SHP77 treated with DMSO at 0.1 percent for 48 hours (cell line): ENCODE data around the gene MED9.
A peak's percentile ranks its signal among the peaks of the same experiment; 100 is the strongest.

Experiments
- DNase-seq: peaks from one replicate; lab custom pipeline; 2025; lab: John Stamatoyannopoulos, UW

MED9 gene

GRCh38 chr17:17516941-17517720, 40.3 kb downstream of the MED9 start:
- peak; percentile 70 for DNase-seq

DNA sequence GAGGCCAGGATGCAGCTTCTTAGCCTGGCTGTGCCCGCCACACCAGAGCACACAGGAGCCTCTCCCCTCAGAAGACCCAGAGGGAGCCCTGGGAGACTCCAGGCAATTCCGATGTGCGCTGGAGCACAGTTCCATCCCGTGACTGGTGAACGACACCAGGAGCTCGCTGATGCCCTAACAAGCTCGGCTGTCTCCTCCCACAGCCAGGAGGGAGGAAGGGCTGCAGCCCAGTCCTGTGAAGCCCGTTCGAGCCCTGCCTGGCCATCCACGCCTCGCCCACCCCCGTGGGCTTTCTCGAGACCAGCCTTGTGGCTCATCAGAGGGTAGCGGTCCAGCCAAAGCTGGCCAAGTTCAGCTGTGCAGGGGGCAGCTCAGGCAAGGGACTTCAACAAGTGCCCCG, 41.2 kb downstream of the MED9 start:
- DNase-seq, result no peak

DNA sequence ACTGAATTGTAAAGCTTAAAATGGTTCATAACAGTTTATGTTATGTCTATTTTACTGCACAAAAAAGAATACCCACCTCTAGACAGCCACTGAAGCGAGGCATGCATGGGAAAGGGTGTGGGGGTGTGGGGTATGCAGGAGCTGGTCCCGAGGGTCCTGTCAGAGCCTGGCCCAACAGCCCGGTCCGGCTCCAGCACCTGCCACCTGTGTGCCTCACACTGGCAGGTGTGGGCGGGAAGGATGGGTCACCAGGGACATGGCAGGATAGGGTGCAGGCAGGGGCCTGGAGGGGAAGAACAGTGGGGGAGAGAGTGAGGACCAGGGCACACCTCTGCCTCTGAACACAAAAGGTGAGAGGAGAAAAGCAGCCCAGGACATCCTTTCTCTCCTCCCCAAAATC, 42.2 kb downstream of the MED9 start:
- DNase-seq, result no peak

GRCh38 chr17:17519886-17520285, 43.1 kb downstream of the MED9 start:
- DNase-seq, result no peak

DNA sequence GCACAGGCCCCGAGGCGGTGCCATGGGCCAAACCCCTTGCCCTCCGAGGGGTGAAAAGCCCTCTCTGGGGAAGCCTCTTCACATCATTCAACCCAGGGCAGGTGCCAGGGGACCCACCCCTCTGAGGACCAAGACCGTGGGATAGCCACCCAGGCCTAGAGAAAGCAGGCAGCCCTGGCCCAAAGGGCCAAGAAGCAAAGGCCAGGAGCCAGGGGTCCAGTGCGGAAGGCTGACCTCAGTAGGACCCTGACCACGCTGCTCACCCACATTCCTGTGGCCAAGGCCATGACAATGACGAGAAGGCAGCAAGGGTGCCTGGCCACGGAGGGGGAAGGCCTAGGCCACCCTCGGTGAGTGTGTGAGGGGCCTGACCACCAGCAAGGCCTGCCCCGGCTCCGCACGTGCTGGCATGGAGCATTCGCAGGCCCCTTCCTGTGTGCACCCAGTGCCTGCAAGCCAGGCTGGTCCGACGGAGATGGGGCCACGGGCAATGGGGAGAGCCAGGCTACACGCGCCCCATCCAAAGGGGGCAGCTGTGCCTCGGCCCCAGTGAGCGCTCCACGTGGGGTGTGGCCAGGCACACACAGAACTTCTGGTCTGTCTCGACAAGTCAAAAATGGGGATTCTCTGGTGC, 43.9 kb downstream of the MED9 start:
- DNase-seq, result no peak

DNA sequence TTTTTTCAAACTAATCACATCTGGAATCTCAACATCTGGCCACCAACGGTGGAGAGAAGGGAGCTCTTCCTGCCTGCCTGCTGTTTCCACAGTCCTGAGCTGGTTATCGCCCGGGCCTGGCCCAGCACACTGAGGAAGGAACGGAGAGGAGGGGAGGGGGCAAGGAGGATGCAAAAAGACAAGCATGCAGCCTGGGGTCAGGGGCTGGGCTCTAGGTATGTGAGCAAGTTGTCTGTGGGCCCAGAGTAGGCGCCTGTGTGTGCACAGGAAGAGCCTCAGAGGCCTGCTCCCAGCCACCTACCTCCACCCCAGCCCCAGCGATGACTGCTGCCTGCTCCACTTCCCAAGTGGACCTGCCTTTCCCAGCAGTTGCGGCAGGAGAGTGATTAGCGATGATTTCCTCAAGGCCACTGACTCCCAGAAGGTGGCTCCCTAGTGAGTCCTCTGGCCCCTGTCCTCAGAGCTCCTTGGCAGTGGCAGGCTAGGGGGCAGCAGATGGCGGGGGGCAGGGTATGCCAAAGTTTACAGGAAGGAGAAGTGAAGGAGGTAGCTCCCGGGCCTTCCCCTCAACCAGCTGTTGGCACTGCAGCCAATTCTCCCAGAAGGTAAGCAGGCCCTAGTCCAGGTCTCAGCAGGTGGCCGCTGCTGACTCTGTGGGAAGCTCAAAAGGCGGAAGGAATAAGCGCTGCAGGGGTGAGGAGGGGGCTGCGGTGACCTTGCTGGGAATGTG, 46.4 kb downstream of the MED9 start:
- DNase-seq, result peak; percentile 87

GRCh38 chr17:17523731-17524490, 47.1 kb downstream of the MED9 start:
- DNase-seq, result no peak

DNA sequence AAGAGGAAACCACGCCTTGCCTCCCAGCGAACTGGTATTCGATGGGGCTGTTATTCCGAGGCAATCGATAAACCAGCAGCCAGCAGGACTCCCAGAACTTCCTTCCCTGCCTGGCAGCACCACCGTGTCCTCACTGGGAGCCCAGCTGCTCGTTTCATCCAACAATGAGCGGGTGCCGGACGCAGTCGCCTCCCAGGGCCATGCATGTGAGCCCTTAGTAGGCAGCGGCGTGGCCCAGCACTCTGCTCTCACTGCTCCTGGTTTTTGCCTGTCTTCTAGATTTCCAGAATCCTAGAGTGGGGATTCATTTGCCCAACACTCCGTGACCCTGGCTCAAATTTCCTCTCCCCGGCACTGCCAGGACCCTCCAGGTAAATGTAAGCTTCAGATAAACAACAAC, 48.5 kb downstream of the MED9 start:
- DNase-seq, result no peak

GRCh38 chr17:17525956-17526355, 49.2 kb downstream of the MED9 start:
- no peak for DNase-seq

DNA sequence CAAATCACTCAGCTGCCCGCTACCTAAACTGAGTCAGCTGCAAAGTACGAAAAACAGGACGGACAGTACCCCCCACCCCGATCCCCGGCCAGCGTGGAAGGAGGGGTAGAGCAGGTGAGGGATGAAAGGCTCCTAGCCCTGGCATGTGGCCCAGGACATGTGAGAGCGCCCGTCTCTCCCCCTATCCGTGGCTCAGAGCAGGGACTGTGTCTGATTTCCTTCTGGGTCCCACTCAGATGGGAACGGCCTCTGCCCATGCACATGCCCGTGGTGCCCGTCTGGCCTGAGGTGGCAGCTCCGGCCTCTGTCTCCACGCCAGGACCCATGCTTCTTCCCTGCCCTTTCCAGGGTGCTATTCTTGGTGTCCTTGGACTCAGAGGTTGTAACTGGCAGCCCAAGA, 49.6 kb downstream of the MED9 start:
- DNase-seq, result peak; percentile 87

GRCh38 chr17:17527534-17527933, 50.7 kb downstream of the MED9 start:
- no peak for DNase-seq

GRCh38 chr17:17527956-17528500, 51.2 kb downstream of the MED9 start:
- DNase-seq, result no peak

GRCh38 chr17:17528696-17529652, 52.2 kb downstream of the MED9 start:
- DNase-seq, result no peak

DNA sequence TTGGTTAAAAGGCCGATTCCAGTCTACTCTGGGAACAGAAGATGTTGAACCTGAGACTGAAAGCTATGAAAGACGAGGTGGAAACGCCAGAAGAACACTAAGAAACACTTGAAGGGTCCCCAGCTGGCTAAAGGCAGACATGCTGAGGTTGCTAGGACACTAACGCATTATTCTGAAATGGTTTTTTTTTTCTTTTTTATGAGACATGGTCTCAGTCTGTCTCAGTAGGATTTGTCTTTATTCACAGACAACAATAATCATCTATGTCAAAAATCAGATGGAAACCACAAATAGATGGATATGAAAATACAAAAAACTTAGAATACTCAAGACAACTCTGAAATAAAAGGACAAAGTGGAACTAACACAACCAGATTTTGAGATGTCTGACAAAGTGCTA, 54.4 kb downstream of the MED9 start:
- DNase-seq, result no peak

DNA sequence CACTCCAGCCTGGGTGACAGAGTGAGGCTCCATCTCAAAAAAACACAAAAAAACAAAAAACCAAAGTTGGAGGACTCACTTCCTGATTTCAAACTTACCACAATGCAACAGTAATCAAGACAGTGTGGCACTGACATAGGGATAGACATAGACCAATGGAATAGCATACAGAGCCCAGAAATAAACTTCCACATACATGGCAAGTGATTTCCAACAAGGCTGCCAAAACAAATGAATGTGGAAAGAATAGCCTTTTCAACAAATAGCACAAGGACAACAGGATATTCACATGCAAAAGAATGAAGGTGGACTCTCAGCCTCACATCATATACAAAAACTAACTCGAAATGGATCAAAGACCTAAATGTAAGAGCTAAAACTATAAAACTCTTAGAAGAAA, 56.2 kb downstream of the MED9 start:
- no peak for DNase-seq

- DNase-seq, result peak; percentile 99
These were observed 57.2 kb downstream of the MED9 start for GRCh38 chr17:17533901-17534441.

- peak; percentile 89 for DNase-seq
These were observed 59.2 kb downstream of the MED9 start for GRCh38 chr17:17535957-17536356.

DNA sequence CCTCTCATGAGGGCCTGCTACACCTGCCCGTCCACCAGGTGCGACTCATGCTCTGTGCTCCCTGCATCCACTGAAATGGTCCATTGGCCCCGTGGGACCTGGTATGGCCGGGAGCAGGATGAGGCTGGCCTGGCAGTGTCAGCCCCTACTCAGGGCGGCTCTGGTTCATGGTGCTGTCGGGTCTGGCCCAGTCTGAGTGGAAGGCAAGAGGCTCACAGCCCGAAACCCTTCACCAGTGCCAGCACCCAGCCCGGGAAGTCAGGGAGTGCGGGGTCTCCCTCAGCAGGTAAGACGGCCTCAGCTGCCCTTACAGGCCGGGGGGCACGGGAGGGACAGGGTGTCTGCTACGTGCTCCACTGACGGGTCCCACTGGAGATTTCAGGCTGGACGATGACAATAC, 59.9 kb downstream of the MED9 start:
- no peak for DNase-seq

- DNase-seq, result peak; percentile 54
These were observed 60.7 kb downstream of the MED9 start for GRCh38 chr17:17537311-17538099.
